GM23248 (cell line): Measurements from ENCODE around the gene PTPN1. TPM values are rescaled to one million over a fixed set of nuclear protein-coding genes. Genes with fewer than 3 reads are reported as not detected.

Source experiments
- DNase-seq: peaks from one replicate; pipeline ENCODE4 v3.0.0-alpha.2; 2015
- H2AFZ ChIP-seq: fragments of 200-600 bp; sonication (generic); 2 replicates; pipeline ENCODE4 v1.6.1; 2016; ENCODE audit warnings: antibody characterized with exemption
- H3F3A ChIP-seq: fragments of 200-600 bp; sonication (generic); 2 replicates; pipeline ENCODE4 v1.6.1; 2016; ENCODE audit warnings: mild to moderate bottlenecking, antibody characterized with exemption, mixed run types; ENCODE audit not compliant: insufficient read depth
- H3K27ac ChIP-seq: fragments of 200-600 bp; sonication (generic); 2 replicates; pipeline ENCODE4 v1.5.1; 2016; ENCODE audit warnings: mild to moderate bottlenecking
- H3K27me3 ChIP-seq: fragments of 200-600 bp; sonication (generic); replicated peaks from 2 replicates; pipeline ENCODE4 v1.6.1; 2016; ENCODE audit warnings: mild to moderate bottlenecking; ENCODE audit not compliant: insufficient read depth
- H3K36me3 ChIP-seq: fragments of 200-600 bp; sonication (generic); 2 replicates; pipeline ENCODE4 v1.6.1; 2016; ENCODE audit warnings: low read depth, mild to moderate bottlenecking
- H3K4me1 ChIP-seq: fragments of 200-600 bp; sonication (generic); 2 replicates; pipeline ENCODE4 v1.6.1; 2016; ENCODE audit warnings: mild to moderate bottlenecking; ENCODE audit not compliant: insufficient read depth
- H3K4me2 ChIP-seq: fragments of 200-600 bp; sonication (generic); one replicate; pipeline ENCODE4 v1.6.1; 2016; ENCODE audit warnings: mild to moderate bottlenecking; ENCODE audit not compliant: unreplicated experiment
- H3K4me3 ChIP-seq: fragments of 200-600 bp; sonication (generic); 2 replicates; pipeline ENCODE4 v1.5.1; 2016; ENCODE audit warnings: mild to moderate bottlenecking
- H3K79me2 ChIP-seq: fragments of 200-600 bp; sonication (generic); 2 replicates; pipeline ENCODE4 v1.6.1; 2016; ENCODE audit warnings: mild to moderate bottlenecking; ENCODE audit not compliant: insufficient read depth
- H3K9ac ChIP-seq: fragments of 200-600 bp; sonication (generic); 2 replicates; pipeline ENCODE4 v1.6.1; 2016; ENCODE audit warnings: mild to moderate bottlenecking
- H3K9me2 ChIP-seq: fragments of 200-600 bp; sonication (generic); 2 replicates; pipeline ENCODE4 v1.6.1; 2016; ENCODE audit warnings: mixed run types, mild to moderate bottlenecking, moderate library complexity; ENCODE audit not compliant: insufficient read depth
- H3K9me3 ChIP-seq: fragments of 200-600 bp; sonication (generic); one replicate; pipeline ENCODE4 v1.6.1; 2017; ENCODE audit warnings: low read depth
- H4K20me1 ChIP-seq: fragments of 200-600 bp; sonication (generic); 2 replicates; pipeline ENCODE4 v1.6.0; 2016; ENCODE audit not compliant: insufficient read depth
- EZH2 ChIP-seq: fragments of 200-600 bp; sonication (generic); IDR thresholded peaks from 2 replicates; pipeline ENCODE4 v1.6.1; 2018; ENCODE audit warnings: antibody characterized with exemption, mild to moderate bottlenecking; ENCODE audit not compliant: insufficient read depth, poor library complexity, severe bottlenecking
- EZH2phosphoT487 ChIP-seq: fragments of 200-600 bp; sonication (generic); IDR thresholded peaks from 2 replicates; pipeline ENCODE4 v1.6.1; 2018; ENCODE audit warnings: antibody characterized with exemption, moderate library complexity, mild to moderate bottlenecking, low read depth; ENCODE audit not compliant: insufficient read depth
- WGBS, 2 experiments: methylation state at CpG; one replicate each; pipeline ENCODE4 v1.1.6; 2015 to 2017; ENCODE audit warnings: low lambda C conversion rate in 2 of 2, low coverage in 1 of 2; ENCODE audit errors: missing lambda C conversion rate in 2 of 2; 5-methylcytosine and 5-hydroxymethylcytosine counted together
- in situ Hi-C: fragments of 300-500 bp; cut with MboI; formaldehyde crosslinking; loops from 2 replicates; pipeline ENCODE4 v1.15.0; 2020
- microRNA counts: library from miRNA; unstranded; fragments of <30 nt; microRNA quantifications from one replicate; lab custom pipeline; 2016
- microRNA-seq: library from miRNA; unstranded; fragments of <30 nt; microRNA quantifications from one replicate; pipeline ENCODE4, GENCODE V29; 2016; ENCODE audit warnings: borderline number of aligned reads
- polyA plus RNA-seq: library from polyadenylated mRNA; unstranded; fragments of >200 nt; fragmentation: Nextera tagmentation; extraction: Ambion mirVana; gene quantifications from 2 replicates; pipeline ENCODE4 v1.2.1, GENCODE V29; 2016
- small RNA-seq: library from RNA; depleted of rRNA; stranded (forward); fragments of <200 nt; gene quantifications from one replicate; pipeline ENCODE3, GENCODE V24; 2014; ENCODE audit warnings: low read depth, low replicate concordance
- total RNA-seq: library from RNA; depleted of rRNA; stranded (reverse); fragments of >200 nt; shearing (Covaris generic); gene quantifications from 2 replicates; pipeline ENCODE4 v1.2.3, GENCODE V29; 2014; rRNA removed

The PTPN1 gene
- total and polyA plus RNA-seq, 2 experiments from 2014 or later = 18.9 to 22.8 TPM

GRCh38 chr20:50634191-50634590 is 124.0 kb downstream of the PTPN1 start:
- Histone ChIP-seq H4K20me1 (no peaks in the 10 kb centered on the region), H3K27me3 (no peaks in the 10 kb centered on the region), H3K9me2 (no peaks in the 10 kb centered on the region), H3K4me3 (no peak overlapping the region), H3K4me2 (no peak overlapping the region), H3K27ac (no peak overlapping the region), H2AFZ (no peak overlapping the region), H3K4me1 (peaks cover 10% of the 10 kb centered on the region), H3F3A (no peaks in the 10 kb centered on the region), H3K79me2 (no peaks in the 10 kb centered on the region), H3K36me3 (no peaks in the 10 kb centered on the region), H3K9me3 (no peaks in the 10 kb centered on the region), H3K9ac (no peak overlapping the region)
- no peak for TF ChIP-seq EZH2
- TF ChIP-seq EZH2phosphoT487 = no peak
- WGBS, 2 experiments = 96 to 99% methylated on average over 6 of the region's 6 CpGs
- in situ Hi-C loops = no loop called here
- DNase-seq = no peak

MicroRNA genes within 50 kb of the gene (microRNA counts, 767-probe panel; counts per million panel counts)
- 447 counts per million, percentile 86 among the panel's probes with 10 or more counts for microRNA hsa-miR-645 (lab: Ali Mortazavi, UCI)

Small RNAs within 50 kb of the gene (microRNA-seq; reads per million reads assigned to microRNA genes)
- gene MIR1302-5 = not detected
- not detected for gene MIR645

Small RNAs within 50 kb of the gene (small RNA-seq; reads per million reads assigned to genes)
- not detected for gene COX6CP2
- not detected for gene MIR1302-5
- gene MIR645 = not detected
- gene RF00019 = not detected

Other genes with a start within 250 kb of the PTPN1 start
- 0.76 TPM in 1 of 2 replicates, not detected in the other for gene RIPOR3, start 181.2 kb downstream of the PTPN1 start, total RNA-seq
- gene RIPOR3, start 181.2 kb downstream of the PTPN1 start, polyA plus RNA-seq = 0.49 TPM in 2 replicates
- not detected in 2 replicates for gene PARD6B, start 221.2 kb downstream of the PTPN1 start, total RNA-seq
- 0.16 and 0.34 TPM in 2 replicates for gene PARD6B, start 221.2 kb downstream of the PTPN1 start, polyA plus RNA-seq